ENCODE data around the gene PYCR2. TPM values are rescaled to one million over a fixed set of nuclear protein-coding genes. Genes with fewer than 3 reads are reported as not detected.

PYCR2 gene
- total RNA-seq, 4 donors from 2014 or later: 23.0 to 35.1 (median 28.0) TPM

DNA sequence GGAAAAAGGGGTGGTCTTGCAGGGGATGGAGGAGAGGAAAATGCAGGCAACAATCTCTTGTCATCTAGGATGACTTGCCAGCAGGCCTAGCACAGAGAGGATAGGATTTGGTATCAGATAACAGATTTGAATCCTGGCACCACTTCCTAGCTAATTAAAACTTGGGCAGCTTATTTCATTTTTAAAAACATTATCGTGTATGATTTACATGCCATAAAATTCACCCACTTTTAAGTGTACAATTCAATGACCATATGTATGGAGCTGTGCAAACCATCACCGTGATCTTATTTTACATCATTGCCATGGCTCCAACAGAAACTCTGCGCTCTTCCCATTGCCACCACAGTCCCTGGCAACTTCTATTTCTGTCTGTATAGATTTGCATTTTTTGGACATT, 6.9 kb downstream of the PYCR2 start:
- H3K4me3 ChIP-seq: no peak overlapping the region
- no peak overlapping the region for H3K27ac ChIP-seq
- intact Hi-C loops (cut with DNase I): no loop called here
- no peak for DNase-seq
- H3K27me3 ChIP-seq: no peaks in the 10 kb centered on the region
- TF ChIP-seq, protein P1, sequence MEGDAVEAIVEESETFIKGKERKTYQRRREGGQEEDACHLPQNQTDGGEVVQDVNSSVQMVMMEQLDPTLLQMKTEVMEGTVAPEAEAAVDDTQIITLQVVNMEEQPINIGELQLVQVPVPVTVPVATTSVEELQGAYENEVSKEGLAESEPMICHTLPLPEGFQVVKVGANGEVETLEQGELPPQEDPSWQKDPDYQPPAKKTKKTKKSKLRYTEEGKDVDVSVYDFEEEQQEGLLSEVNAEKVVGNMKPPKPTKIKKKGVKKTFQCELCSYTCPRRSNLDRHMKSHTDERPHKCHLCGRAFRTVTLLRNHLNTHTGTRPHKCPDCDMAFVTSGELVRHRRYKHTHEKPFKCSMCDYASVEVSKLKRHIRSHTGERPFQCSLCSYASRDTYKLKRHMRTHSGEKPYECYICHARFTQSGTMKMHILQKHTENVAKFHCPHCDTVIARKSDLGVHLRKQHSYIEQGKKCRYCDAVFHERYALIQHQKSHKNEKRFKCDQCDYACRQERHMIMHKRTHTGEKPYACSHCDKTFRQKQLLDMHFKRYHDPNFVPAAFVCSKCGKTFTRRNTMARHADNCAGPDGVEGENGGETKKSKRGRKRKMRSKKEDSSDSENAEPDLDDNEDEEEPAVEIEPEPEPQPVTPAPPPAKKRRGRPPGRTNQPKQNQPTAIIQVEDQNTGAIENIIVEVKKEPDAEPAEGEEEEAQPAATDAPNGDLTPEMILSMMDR (IDR thresholded peaks at IDR 0.05): no peak
- no peak for TF ChIP-seq POLR2A (IDR thresholded peaks at IDR 0.05)
- no peaks in the 10 kb centered on the region for H3K9me3 ChIP-seq
- peaks cover 0 to 48% (median 0%) of the 10 kb centered on the region in 3 donors for H3K36me3 ChIP-seq
- peaks cover 12 to 45% (median 20%) of the 10 kb centered on the region in 3 donors for H3K4me1 ChIP-seq
- WGBS, 2 donors: 55 to 70% methylated on average over 3 of the region's 3 CpGs

DNA sequence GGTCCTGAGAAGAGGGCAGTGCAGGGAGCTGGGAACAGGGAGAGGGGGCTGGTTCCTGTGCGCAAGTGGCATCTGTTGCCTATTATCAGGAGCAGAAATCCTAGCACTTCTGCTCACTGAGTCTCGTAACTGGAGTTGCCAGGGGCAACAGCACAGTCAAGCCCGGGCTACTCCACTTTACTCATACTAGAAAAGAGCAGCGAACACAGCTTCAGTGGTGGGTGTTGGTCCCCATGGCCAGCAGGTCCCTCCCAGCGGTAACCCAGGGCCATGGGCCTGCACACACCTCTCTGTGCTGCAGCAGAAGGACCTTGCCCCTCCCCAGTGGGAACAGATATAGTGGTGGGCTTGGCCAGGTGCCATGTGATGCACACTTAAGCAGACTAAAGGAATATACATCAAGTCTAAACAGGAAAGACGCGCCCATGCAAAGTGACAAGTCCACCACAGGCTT, 8.5 kb downstream of the PYCR2 start:
- no peak for DNase-seq
- Histone ChIP-seq H3K36me3 (peaks cover 0 to 33% (median 0%) of the 10 kb centered on the region in 3 donors), H3K27me3 (no peaks in the 10 kb centered on the region), H3K9me3 (no peaks in the 10 kb centered on the region), H3K4me3 (no peak overlapping the region), H3K27ac (no peak overlapping the region), H3K4me1 (peaks cover 7 to 40% (median 13%) of the 10 kb centered on the region in 3 donors)
- TF ChIP-seq, protein P1 (IDR thresholded peaks at IDR 0.05): no peak
- intact Hi-C loops (cut with DNase I): no loop called here
- 73% methylated on average over 3 to 4 of the region's 7 CpGs for WGBS, 2 donors

DNA sequence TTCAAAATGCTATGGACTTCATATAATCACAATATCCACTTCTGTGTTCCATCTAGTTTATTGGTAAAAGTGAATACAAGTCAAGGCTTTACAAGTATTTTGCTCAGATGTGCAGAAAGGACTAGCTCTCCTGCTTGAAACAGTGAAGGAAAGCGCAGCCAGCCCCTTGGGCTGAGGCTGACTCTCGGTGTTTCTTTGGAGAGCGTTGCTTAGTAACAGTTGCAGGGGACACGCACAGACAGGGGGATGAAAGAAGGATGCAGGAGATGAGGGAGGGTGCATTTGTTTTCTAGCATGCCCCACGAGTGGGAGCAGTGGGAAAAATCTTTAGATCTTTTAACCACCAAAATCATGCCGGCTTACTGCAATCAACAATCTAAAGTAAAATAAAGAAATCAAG, 9.1 kb downstream of the PYCR2 start:
- H3K36me3 ChIP-seq: peaks cover 0 to 31% (median 0%) of the 10 kb centered on the region in 3 donors
- H3K27ac ChIP-seq: no peak overlapping the region
- intact Hi-C loops (cut with DNase I): no loop called here
- H3K9me3 ChIP-seq: no peaks in the 10 kb centered on the region
- TF ChIP-seq POLR2A (IDR thresholded peaks at IDR 0.05): no peak
- TF ChIP-seq, protein P1 (IDR thresholded peaks at IDR 0.05): no peak
- H3K27me3 ChIP-seq: no peaks in the 10 kb centered on the region
- WGBS, 2 donors: 86 to 87% methylated on average over 6 of the region's 6 CpGs
- H3K4me3 ChIP-seq: no peak overlapping the region
- DNase-seq: no peak
- H3K4me1 ChIP-seq: peaks cover 5 to 33% (median 8%) of the 10 kb centered on the region in 3 donors

DNA sequence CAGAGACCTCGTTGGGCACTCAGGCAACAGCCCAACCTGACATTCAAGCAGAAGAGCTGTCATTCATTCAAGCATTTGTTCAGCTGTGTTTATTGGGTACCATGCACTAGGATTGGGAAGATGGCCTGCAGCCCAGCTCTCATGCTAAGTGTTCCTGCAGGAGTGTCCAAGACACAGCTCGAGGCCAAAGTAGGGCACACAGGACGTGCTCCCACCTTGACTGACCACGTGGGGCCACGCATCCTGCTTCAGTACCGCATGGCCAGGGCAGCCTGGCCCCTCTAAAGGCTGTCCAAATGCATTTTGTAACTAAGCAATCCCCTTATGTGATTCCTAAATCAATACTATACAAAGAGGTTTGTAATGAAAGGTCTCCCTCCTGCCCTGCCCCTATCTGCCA, 9.7 kb downstream of the PYCR2 start:
- H3K4me1 ChIP-seq: peaks cover 0 to 28% (median 2%) of the 10 kb centered on the region in 3 donors
- intact Hi-C loops (cut with DNase I): no loop called here
- peaks cover 0 to 31% (median 0%) of the 10 kb centered on the region in 3 donors for H3K36me3 ChIP-seq
- H3K27me3 ChIP-seq: no peaks in the 10 kb centered on the region
- WGBS, 2 donors: 90% methylated on average over 6 of the region's 6 CpGs
- DNase-seq: no peak
- no peak overlapping the region for H3K4me3 ChIP-seq
- H3K9me3 ChIP-seq: no peaks in the 10 kb centered on the region
- H3K27ac ChIP-seq: no peak overlapping the region
- TF ChIP-seq, protein P1 (IDR thresholded peaks at IDR 0.05): no peak
- TF ChIP-seq POLR2A (IDR thresholded peaks at IDR 0.05): no peak

DNA sequence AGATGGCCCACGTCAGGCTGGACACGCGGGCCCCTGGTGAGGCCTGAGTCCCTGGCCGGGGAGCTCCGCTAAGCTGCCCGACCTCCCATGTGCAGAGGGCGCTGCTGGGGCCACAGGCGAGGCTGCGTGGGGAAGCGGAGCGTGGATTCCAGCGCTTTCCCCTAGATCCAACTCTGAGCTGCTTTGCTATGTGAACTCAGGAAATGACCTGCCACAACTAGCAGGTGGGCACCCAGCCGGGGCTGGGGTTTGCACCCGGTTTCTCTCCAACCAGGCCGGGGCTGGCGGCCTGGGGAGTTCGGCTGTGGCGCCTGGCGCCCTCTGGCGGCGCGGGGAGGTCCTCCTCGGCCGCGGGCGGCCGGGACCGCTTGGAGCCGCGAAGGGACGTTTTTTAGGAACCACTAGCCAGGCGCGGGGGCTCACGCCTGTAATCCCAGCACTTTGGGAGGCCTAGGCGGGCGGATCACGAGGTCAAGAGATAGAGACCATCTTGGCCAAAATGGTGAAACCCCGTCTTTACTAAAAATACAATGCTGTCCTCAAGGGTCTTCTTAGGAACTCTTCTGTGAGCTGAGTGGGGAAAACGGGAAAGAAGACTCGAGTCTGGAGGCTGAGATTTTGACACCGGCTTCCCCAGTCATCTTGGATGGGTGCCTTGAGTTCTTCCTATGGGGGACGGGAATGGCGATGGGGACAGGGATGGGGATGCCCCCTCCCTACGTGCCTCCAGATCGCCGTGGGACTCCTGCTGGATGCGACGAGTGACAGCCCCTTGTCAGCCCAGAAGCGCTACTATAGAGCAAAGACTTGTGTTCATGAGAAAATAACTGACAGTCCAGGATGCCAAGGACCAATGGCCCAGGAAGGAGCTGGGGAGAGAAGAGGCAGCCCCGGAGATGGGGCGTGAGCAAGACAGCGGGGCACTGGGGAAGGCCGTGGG, 12.6 kb downstream of the PYCR2 start:
- H3K27ac ChIP-seq: no peak overlapping the region
- peaks cover 0 to 14% (median 0%) of the 10 kb centered on the region in 3 donors for H3K36me3 ChIP-seq
- H3K9me3 ChIP-seq: no peaks in the 10 kb centered on the region
- WGBS, 2 donors: 67 to 77% methylated on average over 12 to 32 of the region's 53 CpGs
- peaks cover 0 to 17% (median 0%) of the 10 kb centered on the region in 3 donors for H3K4me1 ChIP-seq
- TF ChIP-seq, protein P1 (IDR thresholded peaks at IDR 0.05): peak; percentile 80 to 91 (median 86)
- no peak for TF ChIP-seq POLR2A (IDR thresholded peaks at IDR 0.05)
- H3K27me3 ChIP-seq: no peaks in the 10 kb centered on the region
- no peak for DNase-seq
- H3K4me3 ChIP-seq: no peak overlapping the region
- intact Hi-C loops (cut with DNase I): no loop called here
